Measurements from ENCODE around the gene SART1. TPM values are rescaled to one million over a fixed set of nuclear protein-coding genes. Genes with fewer than 3 reads are reported as not detected.
"Not testable (repeated sequence)": the region's sequence is repeated elsewhere in the genome, so short reads cannot be mapped to it uniquely, and the experiment has no call there.

Gene SART1
- total RNA-seq, 1 donor from 2014 or later, result 60.1 TPM

DNA sequence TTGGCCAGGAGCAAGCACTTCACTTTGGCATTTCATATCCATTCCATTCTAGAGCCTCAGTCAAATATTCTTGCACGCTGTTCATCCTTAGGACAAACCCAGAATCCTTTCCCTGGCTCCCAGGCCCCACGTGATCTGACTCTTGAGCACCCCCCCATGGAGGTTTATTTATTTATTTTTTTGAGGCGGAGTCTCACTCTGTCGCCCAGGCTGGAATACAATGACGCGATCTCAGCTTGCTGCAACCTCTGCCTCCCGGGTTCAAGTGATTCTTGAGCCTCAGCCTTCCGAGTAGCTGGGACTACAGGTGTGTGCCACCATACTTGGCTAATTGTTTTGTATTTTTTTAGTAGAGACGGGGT lies 29.0 kb upstream of the SART1 start:
- DNase-seq (ENCODE audit: extremely low read depth, low read depth, low spot score), result no peak

DNA sequence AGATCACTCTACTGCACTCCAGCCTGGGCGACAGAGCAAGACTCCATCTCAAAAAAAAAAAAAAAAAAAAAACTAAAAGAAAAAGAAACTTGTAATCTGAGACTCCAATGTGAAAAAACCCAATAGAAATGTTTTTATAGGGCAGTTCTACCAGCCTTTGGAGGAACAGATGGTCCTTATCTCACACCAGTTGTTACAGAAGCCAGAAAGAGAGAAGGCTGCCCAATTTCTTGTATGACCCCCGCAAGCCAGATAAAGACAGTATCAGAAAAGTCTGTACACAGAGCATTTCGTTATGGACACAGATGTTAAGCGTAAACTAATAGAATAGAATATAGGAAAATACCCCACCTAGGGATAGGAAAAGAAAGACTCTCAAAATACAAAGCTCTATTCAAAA lies 27.5 kb upstream of the SART1 start:
- DNase-seq (ENCODE audit: extremely low read depth, low read depth, low spot score), result no peak

DNA sequence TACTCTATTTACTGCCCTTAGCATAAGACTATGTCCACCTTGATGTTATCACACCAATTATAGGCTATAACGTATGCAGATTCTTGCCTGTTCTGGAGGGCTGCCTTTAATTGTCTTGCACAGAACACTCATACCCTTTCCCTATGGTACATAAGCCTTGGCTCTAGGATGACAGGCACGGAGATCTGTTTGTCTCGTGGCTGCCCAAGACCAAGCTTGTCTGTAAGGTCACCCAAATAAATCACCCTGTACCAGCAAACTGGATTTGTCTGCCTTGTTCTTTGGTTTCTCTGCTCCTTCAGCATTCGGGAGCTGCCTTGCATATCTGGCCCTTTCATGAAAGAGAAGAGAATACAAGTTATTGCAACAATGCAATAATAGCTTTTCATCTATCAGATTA lies 23.8 kb upstream of the SART1 start:
- DNase-seq (ENCODE audit: extremely low read depth, low read depth, low spot score), result no peak

DNA sequence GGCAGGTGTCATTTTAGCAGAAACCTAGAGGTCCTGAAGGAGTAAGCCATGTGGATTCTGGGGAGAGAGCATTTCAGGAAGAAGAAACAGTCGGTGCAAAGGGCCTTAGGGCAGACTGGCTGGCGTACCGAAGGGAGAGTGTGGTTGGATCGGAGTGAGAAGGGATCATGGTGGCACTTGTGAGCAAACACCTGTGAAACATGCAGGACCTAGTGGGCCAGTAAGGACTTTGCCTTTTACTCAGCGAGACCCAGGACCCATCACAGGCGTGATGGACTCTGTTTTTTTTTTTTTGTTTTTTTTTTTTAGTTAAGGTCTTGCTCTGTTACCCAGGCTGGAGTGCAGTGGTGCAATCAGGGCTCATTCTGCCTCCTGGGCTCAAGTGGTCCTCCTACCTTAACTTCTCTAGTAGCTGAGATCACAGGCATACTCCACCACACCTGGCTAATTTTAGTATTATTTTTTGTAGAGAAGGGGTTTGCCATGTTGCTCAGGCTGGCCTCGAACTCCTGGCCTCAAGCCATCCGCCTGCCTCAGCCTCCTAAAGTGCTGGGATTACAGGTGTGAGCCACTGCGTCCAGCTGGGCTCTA lies 19.7 kb upstream of the SART1 start:
- DNase-seq (ENCODE audit: extremely low read depth, low read depth, low spot score), result no peak

DNA sequence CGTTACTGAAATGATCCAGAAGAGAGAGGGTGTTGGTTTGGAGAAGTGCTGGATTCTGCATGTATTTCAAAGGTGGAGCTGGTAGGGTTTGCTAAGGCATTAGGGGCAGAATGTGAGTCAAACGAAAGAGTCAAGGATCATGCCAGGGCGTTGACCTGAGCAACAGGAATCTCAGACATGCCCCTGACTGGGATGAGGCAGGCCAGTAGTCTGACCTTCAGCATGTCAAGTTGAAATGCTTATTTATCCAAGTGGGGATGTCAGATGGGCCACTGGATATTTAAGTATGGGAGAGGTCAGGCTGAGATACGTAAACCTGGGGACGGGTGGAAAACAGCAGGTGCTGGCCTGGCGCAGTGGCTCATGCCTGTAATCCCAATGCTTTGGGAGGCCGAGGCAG lies 19.0 kb upstream of the SART1 start:
- no peak for DNase-seq (ENCODE audit: extremely low read depth, low read depth, low spot score)

DNA sequence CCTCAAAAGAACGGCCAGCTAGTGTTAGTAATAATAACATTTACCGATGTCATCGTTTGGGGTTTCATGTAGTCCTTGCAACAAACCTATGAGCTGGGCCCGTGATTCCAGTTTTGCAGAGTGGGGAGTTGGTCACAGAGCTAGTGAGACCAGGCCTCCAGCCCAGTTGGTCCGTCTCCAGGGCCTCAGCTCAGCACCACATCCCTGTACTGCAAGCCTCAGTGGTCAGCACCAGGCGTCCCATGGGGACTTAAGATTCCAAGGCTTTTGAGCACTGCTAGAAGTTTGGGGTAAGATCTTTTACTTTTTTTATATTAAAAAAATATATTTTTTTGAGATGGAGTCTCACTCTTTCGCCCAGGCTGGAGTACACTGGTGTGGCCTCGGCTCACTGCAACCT lies 17.3 kb upstream of the SART1 start:
- no peak for DNase-seq (ENCODE audit: extremely low read depth, low read depth, low spot score)

DNA sequence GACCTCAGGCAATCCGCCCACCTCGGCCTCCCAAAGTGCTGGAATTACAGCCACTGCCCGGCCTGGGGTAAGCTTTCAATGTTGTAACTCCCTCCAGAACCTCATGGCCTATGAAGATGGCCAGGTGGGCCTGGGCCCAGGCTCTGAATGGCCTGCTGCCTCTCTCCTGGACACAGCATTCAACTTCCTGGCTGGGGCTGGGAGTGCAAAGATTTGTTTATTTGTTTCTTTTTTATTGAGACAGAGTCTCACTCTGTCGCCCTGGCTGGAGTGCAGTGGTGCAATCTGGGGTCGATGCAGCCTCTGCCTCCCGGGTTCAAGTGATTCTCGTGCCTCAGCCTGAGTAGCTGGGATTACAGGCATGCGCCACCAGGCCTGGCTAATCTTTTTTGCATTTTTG lies 16.8 kb upstream of the SART1 start:
- DNase-seq (ENCODE audit: extremely low read depth, low read depth, low spot score), result no peak

DNA sequence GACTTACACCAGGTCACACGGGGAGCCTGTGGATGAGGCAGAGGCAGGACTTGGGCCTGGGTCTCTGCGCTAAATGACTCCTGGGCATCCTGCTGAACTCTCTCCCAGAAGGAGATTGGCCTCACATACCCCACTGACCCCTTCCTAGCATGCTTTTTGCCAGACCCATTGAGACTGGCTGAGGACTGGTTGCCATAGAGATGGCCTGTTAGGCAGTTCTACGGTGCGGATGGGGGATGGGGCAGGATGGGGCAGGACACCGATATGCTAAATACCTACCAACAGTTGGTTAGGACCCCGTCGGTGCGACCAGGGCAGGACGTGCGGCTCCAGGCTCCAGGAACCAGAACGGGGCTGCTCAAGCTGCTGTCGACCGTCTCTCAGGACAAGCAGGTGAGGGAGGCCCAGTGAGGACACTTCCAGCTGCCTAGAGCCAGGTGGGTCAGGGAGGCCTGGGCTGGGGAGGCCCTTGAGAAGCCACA lies 16.1 kb upstream of the SART1 start, which contains the start of gene TSGA10IP:
TSGA10IP (plus strand) TSS at position 51 of the 482 bp plus-strand sequence; CDS start at position 247, 196 bp downstream.
- no peak for DNase-seq (ENCODE audit: extremely low read depth, low read depth, low spot score)

DNA sequence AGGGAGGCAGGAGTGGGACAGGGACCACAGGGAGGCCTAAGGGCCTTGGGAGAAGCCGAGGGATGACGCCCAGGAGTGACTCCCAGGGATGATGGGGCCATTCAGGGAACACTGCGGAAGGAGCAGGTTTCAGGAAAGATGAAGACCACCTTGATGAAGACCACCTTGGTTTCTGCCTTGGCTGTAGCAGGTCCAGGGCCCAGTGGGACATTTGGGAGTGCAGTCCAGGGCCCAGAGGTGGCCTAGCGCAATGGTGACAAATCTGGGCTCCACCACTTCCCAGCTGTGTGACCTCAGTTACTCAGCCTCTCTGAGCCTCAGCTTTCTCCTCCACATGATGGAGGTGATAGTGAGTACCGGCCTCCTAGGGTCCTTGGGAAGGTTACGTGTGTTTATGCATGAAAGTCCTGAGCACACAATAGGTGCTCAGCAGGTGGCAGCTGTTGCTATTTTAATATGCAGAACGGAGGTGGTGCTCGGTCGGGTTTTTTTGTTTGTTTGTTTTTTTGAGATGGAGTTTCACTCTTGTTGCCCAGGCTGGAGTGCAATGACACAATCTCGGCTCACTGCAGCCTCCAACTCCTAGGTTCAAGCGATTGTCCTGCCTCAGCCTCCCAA lies 15.5 kb upstream of the SART1 start:
- DNase-seq (ENCODE audit: extremely low read depth, low read depth, low spot score), result no peak

DNA sequence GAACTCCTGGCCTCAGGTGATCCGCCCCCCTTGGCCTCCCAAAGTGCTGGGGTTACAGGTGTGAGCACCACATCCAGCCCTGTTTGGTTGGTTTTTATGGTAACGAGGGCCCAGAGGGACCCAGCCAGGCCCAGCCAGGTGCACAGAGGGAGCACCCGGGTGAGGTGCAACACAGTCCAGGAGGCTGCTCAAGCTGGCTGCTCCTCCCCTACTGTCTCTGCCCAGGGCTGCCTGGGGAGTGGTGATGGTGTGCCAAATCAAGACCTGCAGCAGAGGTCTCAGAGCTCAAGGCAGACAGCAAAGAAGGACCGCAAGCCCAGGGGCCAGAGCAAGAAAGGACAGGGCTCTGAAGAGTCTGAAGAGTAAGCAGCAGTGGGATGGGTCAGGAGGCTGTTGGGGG lies 14.9 kb upstream of the SART1 start:
- no peak for DNase-seq (ENCODE audit: extremely low read depth, low read depth, low spot score)

DNA sequence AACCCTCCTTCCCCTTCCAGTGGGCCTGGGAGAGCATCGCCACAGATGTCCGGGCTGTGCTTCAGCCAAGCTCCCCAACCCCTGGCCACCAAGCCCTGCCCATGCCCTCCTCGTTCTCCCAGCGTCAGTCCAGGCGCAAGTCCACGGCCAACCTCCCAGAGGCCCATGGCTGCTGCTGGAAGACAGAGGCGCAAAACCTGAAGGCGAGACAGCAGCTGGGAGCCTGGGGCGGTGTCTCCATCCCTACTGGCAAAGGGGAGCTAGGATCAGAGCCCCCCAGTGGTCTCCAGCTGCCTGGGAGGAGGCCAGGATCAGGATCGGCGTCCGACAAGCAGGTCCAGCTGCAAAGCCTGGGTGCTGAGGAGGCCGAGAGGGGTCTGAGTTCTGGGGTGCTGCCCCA lies 14.4 kb upstream of the SART1 start:
- DNase-seq (ENCODE audit: extremely low read depth, low read depth, low spot score), result no peak

DNA sequence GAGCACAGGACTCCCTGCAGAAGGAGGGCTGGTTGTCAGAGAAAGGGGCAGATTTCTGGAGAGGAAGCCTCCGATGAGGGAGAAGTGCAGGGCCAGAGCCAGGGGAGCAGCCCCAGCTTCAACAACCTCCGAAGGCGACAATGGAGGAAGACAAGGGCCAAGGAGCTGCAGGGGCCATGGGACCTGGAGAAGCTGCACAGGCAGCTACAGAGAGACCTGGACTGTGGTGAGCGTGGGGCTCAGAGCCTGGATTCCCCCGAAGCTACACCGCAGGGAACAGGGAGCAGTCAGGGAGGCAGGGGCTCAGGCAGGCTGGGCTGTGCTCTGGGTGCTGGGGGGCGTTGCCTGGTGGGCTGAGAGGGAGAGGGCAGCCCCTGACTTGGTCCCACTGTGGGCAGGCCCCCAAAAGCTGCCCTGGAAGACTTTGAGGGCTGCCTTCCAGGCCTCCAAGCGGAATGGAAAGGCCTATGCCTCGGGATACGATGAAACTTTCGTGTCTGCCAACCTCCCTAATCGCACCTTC lies 13.9 kb upstream of the SART1 start:
- no peak for DNase-seq (ENCODE audit: extremely low read depth, low read depth, low spot score)

DNA sequence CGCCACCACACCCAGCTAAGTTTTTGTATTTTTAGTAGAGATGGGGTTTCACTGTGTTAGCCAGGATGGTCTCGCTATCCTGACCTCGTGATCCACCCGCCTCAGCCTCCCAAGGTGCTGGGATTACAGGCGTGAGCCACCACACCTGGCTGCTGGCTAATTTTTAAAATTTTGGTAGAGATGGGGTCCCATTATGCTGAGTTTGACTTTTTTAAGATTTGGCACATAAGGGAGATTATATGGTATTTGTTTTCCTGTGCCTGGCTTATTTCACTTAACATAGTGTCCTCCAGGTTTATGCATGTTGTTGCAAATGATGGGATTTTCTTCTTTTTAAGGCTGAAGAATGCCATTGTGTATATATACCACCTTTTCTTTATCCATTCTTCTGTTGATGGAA lies 10.8 kb upstream of the SART1 start:
- not testable (repeated sequence) for DNase-seq (ENCODE audit: extremely low read depth, low read depth, low spot score)

DNA sequence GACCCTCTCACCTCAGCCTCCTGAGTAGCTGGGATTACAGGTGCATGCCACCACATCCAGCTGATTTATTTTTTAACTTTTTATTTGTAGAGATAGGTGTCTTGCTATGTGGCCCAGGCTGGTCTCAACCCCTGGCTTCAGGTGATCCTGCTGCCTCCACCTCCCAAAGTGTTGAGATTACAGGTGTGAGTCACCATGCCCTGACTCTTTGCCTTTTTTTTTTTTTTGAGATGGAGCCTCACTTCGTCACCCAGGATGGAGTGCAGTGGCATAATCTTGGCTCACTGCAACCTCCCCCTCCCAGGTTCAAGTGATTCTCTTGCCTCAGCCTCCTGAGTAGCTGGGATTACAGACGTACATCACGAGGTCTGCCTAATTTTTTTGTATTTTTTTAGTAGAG lies 9.9 kb upstream of the SART1 start:
- not testable (repeated sequence) for DNase-seq (ENCODE audit: extremely low read depth, low read depth, low spot score)

DNA sequence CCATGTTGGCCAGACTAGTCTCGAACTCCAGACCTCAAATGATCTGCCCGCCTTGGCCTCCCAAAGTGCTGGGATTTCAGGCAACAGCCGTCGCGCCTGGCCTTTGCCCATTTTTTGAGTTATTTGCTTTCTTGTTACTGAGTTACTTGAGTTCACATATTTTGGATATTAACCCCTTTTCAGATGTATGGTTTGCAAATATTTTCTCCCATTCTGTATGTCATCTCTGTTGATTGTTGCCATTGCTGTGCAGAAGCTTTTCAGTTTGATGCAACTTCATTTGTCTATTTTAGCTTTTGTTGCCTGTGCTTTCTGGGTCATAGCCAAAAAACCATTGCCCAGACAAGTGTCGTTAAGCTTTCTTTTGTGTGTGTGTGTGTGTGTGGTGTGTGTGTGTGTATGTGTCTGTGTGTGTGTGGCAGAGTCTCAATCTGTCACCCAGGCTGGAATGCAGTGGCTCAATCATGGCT lies 9.4 kb upstream of the SART1 start:
- DNase-seq (ENCODE audit: extremely low read depth, low read depth, low spot score), result no peak

DNA sequence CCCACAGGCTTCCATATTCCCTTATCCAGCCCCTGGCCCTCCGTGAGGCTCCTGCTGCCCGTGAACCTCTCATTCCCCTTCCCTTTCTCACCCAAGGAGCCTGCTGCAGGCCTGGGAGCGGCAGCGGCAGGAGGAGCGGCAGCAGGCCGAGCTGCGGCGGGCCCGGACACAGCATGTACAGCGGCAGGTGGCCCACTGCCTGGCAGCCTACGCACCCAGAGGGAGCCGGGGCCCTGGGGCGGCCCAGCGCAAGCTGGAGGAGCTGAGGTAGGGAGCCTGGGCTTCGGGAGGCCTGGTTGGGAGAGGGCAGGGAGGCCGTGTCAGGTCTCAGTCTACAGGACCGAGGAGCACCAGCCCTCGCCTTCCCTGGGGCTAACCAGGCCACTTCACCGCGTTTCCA lies 8.1 kb upstream of the SART1 start:
- DNase-seq (ENCODE audit: extremely low read depth, low read depth, low spot score), result no peak

DNA sequence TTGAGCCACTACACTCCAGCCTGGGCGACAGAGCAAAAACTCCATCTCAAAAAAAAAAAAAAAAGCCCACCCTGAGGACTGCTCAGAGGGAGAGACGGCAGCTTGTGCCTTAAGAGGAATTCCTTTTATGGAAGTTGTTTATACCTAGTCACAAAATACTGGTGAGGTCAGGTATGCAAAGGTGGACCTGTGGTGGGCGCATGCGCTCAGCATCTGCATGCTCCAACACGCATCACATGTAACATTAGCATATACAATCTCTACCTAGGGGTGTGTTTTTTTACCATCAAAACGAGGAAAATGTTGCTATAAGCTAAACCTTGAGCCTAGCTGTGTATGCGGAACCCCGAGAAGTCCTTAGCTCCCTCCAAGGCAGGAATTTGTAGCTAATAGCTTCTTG lies 6.8 kb upstream of the SART1 start:
- no peak for DNase-seq (ENCODE audit: extremely low read depth, low read depth, low spot score)

DNA sequence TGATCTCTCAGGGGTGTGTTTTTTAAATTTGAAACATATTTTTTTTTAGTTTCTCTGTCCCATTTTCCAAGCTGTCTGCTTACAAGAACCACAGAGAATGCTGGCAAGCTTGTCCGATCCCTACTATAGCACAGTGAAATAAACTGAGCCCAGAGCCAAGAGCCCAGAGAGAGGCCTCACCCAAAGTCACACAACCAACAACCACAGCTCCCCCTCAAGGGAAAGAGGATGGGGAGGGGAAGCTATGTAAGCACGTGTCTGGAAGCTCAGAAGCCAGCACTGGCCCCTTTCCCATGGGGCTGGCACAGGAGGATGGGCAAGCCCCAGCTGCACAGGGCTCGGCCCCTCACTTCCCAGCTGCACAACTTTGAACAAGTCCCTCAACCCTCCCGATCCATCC lies 3.2 kb upstream of the SART1 start:
- no peak for DNase-seq (ENCODE audit: extremely low read depth, low read depth, low spot score)

DNA sequence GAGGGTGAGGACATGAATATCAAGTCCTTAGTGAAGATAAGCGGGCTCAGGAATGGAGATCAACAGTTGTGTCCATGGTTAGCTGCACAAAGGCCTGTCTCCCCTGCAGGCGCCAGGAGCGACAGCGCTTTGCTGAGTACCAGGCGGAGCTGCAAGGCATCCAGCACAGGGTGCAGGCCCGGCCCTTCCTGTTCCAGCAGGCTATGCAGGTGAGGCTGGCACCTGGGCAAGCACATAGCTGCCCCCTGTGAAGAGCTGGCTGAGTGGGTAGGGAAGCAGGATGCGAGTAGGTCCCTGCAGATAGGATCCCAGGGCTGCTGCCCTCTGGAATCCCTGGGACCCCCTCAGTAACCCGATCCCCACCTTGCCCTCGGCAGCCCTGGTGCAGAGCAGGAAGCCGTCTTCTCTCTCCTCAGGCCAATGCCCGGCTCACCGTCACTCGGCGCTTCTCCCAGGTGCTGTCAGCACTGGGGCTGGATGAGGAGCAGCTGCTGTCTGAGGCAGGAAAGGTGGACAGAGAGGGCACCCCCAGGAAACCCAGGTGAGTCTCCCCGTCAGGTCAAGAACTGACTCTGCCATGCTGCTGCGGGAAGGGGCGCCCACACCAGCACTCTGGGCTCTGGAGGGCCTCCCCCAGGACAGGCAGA lies 2.6 kb upstream of the SART1 start:
- no peak for DNase-seq (ENCODE audit: extremely low read depth, low read depth, low spot score)

DNA sequence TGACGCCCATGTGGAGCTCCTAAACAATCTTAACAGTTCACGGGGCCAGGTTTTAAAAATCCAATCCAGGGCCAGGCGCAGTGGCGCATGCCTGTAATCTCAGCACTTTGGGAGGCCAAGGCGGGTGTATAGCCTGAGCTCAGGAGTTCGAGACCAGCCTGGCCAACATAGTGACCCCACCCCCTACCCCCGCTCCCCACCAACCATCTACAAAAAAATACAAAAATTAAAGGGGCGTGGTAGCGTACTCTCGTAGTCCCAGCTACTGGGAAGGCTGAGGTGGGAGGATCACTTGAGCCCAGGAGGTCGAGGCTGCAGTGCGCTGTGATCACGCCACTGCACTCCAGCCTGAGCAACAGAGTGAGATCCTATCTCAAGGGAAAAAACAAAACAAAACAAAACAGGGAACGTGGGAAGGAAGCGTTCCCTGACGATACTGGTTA lies 689 bp upstream of the SART1 start:
- DNase-seq (ENCODE audit: extremely low read depth, low read depth, low spot score), result no peak

DNA sequence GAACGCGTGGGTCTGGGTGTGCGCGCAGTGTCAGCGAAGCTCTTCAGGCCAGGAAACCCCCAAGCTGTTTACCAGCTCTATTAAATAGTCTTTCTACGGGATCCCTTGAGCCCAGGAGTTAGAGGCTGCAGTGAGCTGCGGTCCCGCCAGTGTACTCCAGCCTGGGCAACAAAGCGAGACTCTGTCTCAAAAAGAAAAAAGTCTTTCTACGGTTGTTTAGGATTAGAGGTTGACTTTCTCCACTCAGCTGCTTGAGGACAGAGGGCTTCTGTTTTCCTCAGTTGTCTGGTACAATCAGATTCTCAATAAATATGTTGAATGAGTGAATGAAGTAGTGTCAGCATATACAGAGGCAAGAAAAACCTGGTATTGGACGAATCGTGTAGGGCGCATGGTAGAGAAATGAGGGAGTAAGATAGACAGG lies 619 bp downstream of the SART1 start:
- DNase-seq (ENCODE audit: extremely low read depth, low read depth, low spot score), result no peak

DNA sequence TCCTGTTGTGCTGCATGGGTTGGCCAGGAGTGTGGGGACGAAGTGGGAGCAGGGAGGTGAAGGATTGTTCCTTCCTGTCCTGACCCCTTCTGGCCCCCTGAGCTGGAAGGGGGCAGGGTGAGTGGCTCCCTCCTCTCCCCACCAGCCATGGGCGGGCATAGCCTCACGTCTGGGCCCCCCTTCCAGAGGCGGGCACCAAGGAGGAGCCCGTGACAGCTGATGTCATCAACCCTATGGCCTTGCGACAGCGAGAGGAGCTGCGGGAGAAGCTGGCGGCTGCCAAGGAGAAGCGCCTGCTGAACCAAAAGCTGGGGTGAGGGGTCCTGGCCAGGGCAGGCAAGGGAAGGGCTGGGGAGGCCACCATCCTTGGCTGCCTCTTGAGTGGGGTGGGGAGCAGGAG lies 3.4 kb downstream of the SART1 start:
- no peak for DNase-seq (ENCODE audit: extremely low read depth, low read depth, low spot score)
